Stimulated activated CD4-positive, alpha-beta T cell treated with anti-CD3 and anti-CD28 coated beads, Interleukin-15, amount 100 ng/mL, for 24 hours (primary cell): Measurements from ENCODE around the gene KLF6.

ENCODE experiments used
- DNase-seq: peaks from one replicate; pipeline ENCODE4 v3.0.0-alpha.2; 2020

The KLF6 gene

GRCh38 chr10:3784510-3785250 is at the start of gene KLF6:
Gene KLF6 (minus strand): TSS chr10:3785209. CDS start chr10:3785014, 195 bp downstream.
- peak; percentile 61 for DNase-seq

GRCh38 chr10:3834404-3834803 is 49.4 kb upstream of the KLF6 start:
- no peak for DNase-seq

- no peak for DNase-seq
Measured at GRCh38 chr10:3833046-3833445, 48.0 kb upstream of the KLF6 start.

- DNase-seq: no peak
Measured at GRCh38 chr10:3832022-3832786, 47.2 kb upstream of the KLF6 start.

GRCh38 chr10:3831608-3832007 is 46.6 kb upstream of the KLF6 start:
- no peak for DNase-seq

GRCh38 chr10:3830946-3831345 is 45.9 kb upstream of the KLF6 start:
- no peak for DNase-seq

GRCh38 chr10:3829156-3830050 is 44.4 kb upstream of the KLF6 start:
- no peak for DNase-seq

GRCh38 chr10:3828404-3829155 is 43.6 kb upstream of the KLF6 start:
- DNase-seq: peak; percentile 63

- DNase-seq: no peak
Measured at GRCh38 chr10:3827768-3828403, 42.9 kb upstream of the KLF6 start.

GRCh38 chr10:3827266-3827665 is 42.3 kb upstream of the KLF6 start:
- DNase-seq: no peak

- no peak for DNase-seq
Measured at GRCh38 chr10:3825862-3826351, 40.9 kb upstream of the KLF6 start.

- DNase-seq: no peak
Measured at GRCh38 chr10:3825244-3825643, 40.2 kb upstream of the KLF6 start.

GRCh38 chr10:3822541-3823330 is 37.7 kb upstream of the KLF6 start:
- DNase-seq: no peak

GRCh38 chr10:3820255-3820654 is 35.2 kb upstream of the KLF6 start:
- DNase-seq: no peak

GRCh38 chr10:3816995-3817394 is 32.0 kb upstream of the KLF6 start:
- no peak for DNase-seq

- no peak for DNase-seq
Measured at GRCh38 chr10:3814838-3815220, 29.8 kb upstream of the KLF6 start.

GRCh38 chr10:3813986-3814837 is 29.2 kb upstream of the KLF6 start:
- DNase-seq: no peak

- DNase-seq: no peak
Measured at GRCh38 chr10:3813267-3813666, 28.3 kb upstream of the KLF6 start.

- DNase-seq: no peak
Measured at GRCh38 chr10:3812141-3812540, 27.1 kb upstream of the KLF6 start.

GRCh38 chr10:3811291-3811870 is 26.4 kb upstream of the KLF6 start:
- DNase-seq: peak; percentile 71
